HepG2 (cell line): ENCODE measurements around the gene RCE1. TPM values are rescaled to one million over a fixed set of nuclear protein-coding genes. Genes with fewer than 3 reads are reported as not detected.

ENCODE experiments used
- HES4 ChIP-seq: sonication (generic); formaldehyde crosslinking; IDR thresholded peaks from 2 replicates; pipeline ENCODE4 v1.9.0; 2021; ENCODE audit warnings: mild to moderate bottlenecking, missing genetic modification reagents, borderline replicate concordance
- HOXD1 ChIP-seq: sonication (generic); formaldehyde crosslinking; IDR thresholded peaks from 2 replicates; pipeline ENCODE4 v1.5.0; 2020; ENCODE audit warnings: missing genetic modification reagents
- KDM4B ChIP-seq: sonication (generic); formaldehyde crosslinking; IDR thresholded peaks from 2 replicates; pipeline ENCODE4 v1.4.0; 2020; ENCODE audit warnings: missing genetic modification reagents
- KDM5B ChIP-seq: sonication (generic); formaldehyde crosslinking; IDR thresholded peaks from 2 replicates; pipeline ENCODE4 v1.4.0; 2020; ENCODE audit warnings: missing genetic modification reagents, mild to moderate bottlenecking, borderline replicate concordance
- NONO ChIP-seq, 2 experiments: fragments of 450-650 bp in 1 of 2; sonication (generic) in 1 of 2; formaldehyde crosslinking in 1 of 2; IDR thresholded peaks in 1 of 2; conservative IDR thresholded peaks in 1 of 2; 2 replicates each; pipeline versions ENCODE4 v1.6.1 to v1.8.0; 2017 to 2022; ENCODE audit warnings: mild to moderate bottlenecking in 1 of 2, missing genetic modification reagents in 1 of 2, moderate library complexity in 1 of 2
- PAWR ChIP-seq: sonication (generic); formaldehyde crosslinking; IDR thresholded peaks from 2 replicates; pipeline ENCODE4 v1.4.0; 2020; ENCODE audit warnings: missing genetic modification reagents, mild to moderate bottlenecking, borderline replicate concordance
- RFXANK ChIP-seq: IDR thresholded peaks from 2 replicates; pipeline ENCODE4 v1.6.1; 2016
- SALL2 ChIP-seq: sonication (generic); formaldehyde crosslinking; IDR thresholded peaks from 2 replicates; pipeline ENCODE4 v1.8.1; 2023; ENCODE audit warnings: mild to moderate bottlenecking, missing genetic modification reagents, inconsistent platforms
- SATB2 ChIP-seq: sonication (generic); formaldehyde crosslinking; IDR thresholded peaks from 2 replicates; pipeline ENCODE4 v1.5.0; 2020; ENCODE audit warnings: missing genetic modification reagents
- ZIK1 ChIP-seq: sonication (generic); formaldehyde crosslinking; IDR thresholded peaks from 2 replicates; pipeline ENCODE4 v1.5.0; 2020; ENCODE audit warnings: mild to moderate bottlenecking, low read depth, missing genetic modification reagents, borderline replicate concordance
- ZNF101 ChIP-seq: sonication (generic); formaldehyde crosslinking; IDR thresholded peaks from 2 replicates; pipeline ENCODE4 v1.4.0; 2020; ENCODE audit warnings: mild to moderate bottlenecking, low read depth, missing genetic modification reagents, borderline replicate concordance
- ZNF510 ChIP-seq: sonication (generic); formaldehyde crosslinking; IDR thresholded peaks from 2 replicates; pipeline ENCODE4 v1.4.0; 2020; ENCODE audit warnings: low read depth, mild to moderate bottlenecking, missing genetic modification reagents
- ZNF558 ChIP-seq: sonication (generic); formaldehyde crosslinking; IDR thresholded peaks from 2 replicates; pipeline ENCODE4 v1.9.0; 2022; ENCODE audit warnings: mild to moderate bottlenecking, missing genetic modification reagents, borderline replicate concordance
- ZSCAN29 ChIP-seq: sonication (generic); formaldehyde crosslinking; conservative IDR thresholded peaks from 2 replicates; pipeline ENCODE4 v1.4.0; 2020; ENCODE audit warnings: mild to moderate bottlenecking, missing genetic modification reagents
- polyA plus RNA-seq, 8 experiments: library from polyadenylated mRNA; depleted of rRNA in 3 of 8; stranded (reverse) in 7 of 8; unstranded in 1 of 8; fragments of >200 nt; fragmentation: Illumina TruSeq in 4 of 8; extraction: Trizol in 4 of 8; gene quantifications; 2 replicates each; pipeline versions ENCODE4 v1.2.1 to v1.2.3, GENCODE V29; 2011 to 2016; ENCODE audit warnings: low read depth in 4 of 8, missing spikeins in 1 of 8, mixed read lengths in 1 of 8; ENCODE audit not compliant: insufficient read depth in 1 of 8
- total RNA-seq, 5 experiments: library from RNA; depleted of rRNA; stranded (reverse); fragments of >200 nt; fragmentation: Illumina TruSeq; extraction: Trizol; gene quantifications; 2 replicates each; pipeline ENCODE4 v1.2.3, GENCODE V29; 2016; ENCODE audit warnings: low read depth in 1 of 5
- TF ChIP-seq, protein P1 (sequence below): sonication (generic); formaldehyde crosslinking; IDR thresholded peaks from 2 replicates; pipeline ENCODE4 v1.4.0; 2020; ENCODE audit warnings: missing genetic modification reagents
- TF ChIP-seq, protein P2 (sequence below): sonication (generic); formaldehyde crosslinking; IDR thresholded peaks from 2 replicates; pipeline ENCODE4 v1.5.0; 2020; ENCODE audit warnings: mild to moderate bottlenecking, missing genetic modification reagents
- TF ChIP-seq, protein P3 (sequence below): sonication (generic); formaldehyde crosslinking; IDR thresholded peaks from 2 replicates; pipeline ENCODE4 v1.5.1; 2020; ENCODE audit warnings: missing genetic modification reagents, mild to moderate bottlenecking, borderline replicate concordance
- TF ChIP-seq, protein P4 (sequence below): sonication (generic); formaldehyde crosslinking; conservative IDR thresholded peaks from 2 replicates; pipeline ENCODE4 v1.4.0; 2020; ENCODE audit warnings: missing genetic modification reagents

The RCE1 gene
- total and polyA plus RNA-seq, 2 of the 13 experiments (the other 11 are each of a cell fraction or from before 2014, with no cell fraction given), result 22.2 to 22.4 TPM

DNA sequence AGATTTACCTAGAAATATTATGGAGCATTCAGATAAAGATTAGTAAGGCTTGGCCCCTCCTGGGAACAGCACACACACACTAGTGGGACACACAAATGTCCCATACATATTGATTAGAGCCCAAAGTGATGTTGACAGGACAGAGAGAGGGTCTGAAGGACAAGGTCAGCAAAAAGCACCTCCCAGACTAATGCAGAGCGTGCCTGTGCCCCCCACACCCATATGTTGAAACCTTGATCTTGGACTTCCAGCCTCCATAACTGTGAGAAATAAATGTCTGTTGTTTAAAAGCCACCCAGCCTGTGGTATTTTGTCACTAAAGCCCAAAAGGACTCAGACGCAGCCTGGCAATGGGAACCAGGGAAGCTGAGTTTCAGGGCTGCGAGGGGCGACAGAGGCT is 41.2 kb downstream of the RCE1 start (continued):
- TF ChIP-seq, protein P1, sequence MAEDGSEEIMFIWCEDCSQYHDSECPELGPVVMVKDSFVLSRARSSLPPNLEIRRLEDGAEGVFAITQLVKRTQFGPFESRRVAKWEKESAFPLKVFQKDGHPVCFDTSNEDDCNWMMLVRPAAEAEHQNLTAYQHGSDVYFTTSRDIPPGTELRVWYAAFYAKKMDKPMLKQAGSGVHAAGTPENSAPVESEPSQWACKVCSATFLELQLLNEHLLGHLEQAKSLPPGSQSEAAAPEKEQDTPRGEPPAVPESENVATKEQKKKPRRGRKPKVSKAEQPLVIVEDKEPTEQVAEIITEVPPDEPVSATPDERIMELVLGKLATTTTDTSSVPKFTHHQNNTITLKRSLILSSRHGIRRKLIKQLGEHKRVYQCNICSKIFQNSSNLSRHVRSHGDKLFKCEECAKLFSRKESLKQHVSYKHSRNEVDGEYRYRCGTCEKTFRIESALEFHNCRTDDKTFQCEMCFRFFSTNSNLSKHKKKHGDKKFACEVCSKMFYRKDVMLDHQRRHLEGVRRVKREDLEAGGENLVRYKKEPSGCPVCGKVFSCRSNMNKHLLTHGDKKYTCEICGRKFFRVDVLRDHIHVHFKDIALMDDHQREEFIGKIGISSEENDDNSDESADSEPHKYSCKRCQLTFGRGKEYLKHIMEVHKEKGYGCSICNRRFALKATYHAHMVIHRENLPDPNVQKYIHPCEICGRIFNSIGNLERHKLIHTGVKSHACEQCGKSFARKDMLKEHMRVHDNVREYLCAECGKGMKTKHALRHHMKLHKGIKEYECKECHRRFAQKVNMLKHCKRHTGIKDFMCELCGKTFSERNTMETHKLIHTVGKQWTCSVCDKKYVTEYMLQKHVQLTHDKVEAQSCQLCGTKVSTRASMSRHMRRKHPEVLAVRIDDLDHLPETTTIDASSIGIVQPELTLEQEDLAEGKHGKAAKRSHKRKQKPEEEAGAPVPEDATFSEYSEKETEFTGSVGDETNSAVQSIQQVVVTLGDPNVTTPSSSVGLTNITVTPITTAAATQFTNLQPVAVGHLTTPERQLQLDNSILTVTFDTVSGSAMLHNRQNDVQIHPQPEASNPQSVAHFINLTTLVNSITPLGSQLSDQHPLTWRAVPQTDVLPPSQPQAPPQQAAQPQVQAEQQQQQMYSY, result no peak
- TF ChIP-seq, protein P2, sequence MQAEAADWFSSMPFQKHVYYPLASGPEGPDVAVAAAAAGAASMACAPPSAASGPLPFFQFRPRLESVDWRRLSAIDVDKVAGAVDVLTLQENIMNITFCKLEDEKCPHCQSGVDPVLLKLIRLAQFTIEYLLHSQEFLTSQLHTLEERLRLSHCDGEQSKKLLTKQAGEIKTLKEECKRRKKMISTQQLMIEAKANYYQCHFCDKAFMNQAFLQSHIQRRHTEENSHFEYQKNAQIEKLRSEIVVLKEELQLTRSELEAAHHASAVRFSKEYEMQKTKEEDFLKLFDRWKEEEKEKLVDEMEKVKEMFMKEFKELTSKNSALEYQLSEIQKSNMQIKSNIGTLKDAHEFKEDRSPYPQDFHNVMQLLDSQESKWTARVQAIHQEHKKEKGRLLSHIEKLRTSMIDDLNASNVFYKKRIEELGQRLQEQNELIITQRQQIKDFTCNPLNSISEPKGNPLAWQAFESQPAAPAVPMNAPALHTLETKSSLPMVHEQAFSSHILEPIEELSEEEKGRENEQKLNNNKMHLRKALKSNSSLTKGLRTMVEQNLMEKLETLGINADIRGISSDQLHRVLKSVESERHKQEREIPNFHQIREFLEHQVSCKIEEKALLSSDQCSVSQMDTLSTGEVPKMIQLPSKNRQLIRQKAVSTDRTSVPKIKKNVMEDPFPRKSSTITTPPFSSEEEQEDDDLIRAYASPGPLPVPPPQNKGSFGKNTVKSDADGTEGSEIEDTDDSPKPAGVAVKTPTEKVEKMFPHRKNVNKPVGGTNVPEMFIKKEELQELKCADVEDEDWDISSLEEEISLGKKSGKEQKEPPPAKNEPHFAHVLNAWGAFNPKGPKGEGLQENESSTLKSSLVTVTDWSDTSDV (CRISPR knock-in tag), result no peak
- TF ChIP-seq HOXD1 (no peak), RFXANK (CRISPR knock-in tag) (no peak), SATB2 (CRISPR knock-in tag) (no peak), ZSCAN29 (CRISPR knock-in tag) (no peak), KDM4B (no peak), KDM5B (no peak), ZNF510 (no peak), SALL2 (CRISPR knock-in tag) (no peak), HES4 (no peak), PAWR (CRISPR knock-in tag) (no peak), NONO (IDR thresholded peaks at IDR 0.05) (no peak), NONO (CRISPR knock-in tag; conservative IDR thresholded peaks at IDR 0.05) (no peak), ZNF101 (CRISPR knock-in tag) (no peak), ZNF558 (CRISPR knock-in tag) (no peak), ZIK1 (CRISPR knock-in tag) (no peak)
- TF ChIP-seq, protein P3, sequence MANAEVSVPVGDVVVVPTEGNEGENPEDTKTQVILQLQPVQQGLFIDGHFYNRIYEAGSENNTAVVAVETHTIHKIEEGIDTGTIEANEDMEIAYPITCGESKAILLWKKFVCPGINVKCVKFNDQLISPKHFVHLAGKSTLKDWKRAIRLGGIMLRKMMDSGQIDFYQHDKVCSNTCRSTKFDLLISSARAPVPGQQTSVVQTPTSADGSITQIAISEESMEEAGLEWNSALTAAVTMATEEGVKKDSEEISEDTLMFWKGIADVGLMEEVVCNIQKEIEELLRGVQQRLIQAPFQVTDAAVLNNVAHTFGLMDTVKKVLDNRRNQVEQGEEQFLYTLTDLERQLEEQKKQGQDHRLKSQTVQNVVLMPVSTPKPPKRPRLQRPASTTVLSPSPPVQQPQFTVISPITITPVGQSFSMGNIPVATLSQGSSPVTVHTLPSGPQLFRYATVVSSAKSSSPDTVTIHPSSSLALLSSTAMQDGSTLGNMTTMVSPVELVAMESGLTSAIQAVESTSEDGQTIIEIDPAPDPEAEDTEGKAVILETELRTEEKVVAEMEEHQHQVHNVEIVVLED (CRISPR knock-in tag), result peak; percentile 16; the same call in 1 of the 2 replicates
- TF ChIP-seq, protein P4, sequence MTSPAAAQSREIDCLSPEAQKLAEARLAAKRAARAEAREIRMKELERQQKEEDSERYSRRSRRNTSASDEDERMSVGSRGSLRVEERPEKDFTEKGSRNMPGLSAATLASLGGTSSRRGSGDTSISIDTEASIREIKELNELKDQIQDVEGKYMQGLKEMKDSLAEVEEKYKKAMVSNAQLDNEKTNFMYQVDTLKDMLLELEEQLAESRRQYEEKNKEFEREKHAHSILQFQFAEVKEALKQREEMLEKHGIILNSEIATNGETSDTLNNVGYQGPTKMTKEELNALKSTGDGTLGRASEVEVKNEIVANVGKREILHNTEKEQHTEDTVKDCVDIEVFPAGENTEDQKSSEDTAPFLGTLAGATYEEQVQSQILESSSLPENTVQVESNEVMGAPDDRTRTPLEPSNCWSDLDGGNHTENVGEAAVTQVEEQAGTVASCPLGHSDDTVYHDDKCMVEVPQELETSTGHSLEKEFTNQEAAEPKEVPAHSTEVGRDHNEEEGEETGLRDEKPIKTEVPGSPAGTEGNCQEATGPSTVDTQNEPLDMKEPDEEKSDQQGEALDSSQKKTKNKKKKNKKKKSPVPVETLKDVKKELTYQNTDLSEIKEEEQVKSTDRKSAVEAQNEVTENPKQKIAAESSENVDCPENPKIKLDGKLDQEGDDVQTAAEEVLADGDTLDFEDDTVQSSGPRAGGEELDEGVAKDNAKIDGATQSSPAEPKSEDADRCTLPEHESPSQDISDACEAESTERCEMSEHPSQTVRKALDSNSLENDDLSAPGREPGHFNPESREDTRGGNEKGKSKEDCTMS (CRISPR knock-in tag), result no peak
